ENCODE results near the gene LRRK1.

LRRK1 gene

GRCh38 chr15:100968050-100968966 is 49.2 kb downstream of the LRRK1 start:
- peak overlapping the region; percentile 55; the same call in 1 of the 2 replicates for H3K27ac ChIP-seq
- TF ChIP-seq CTCF (conservative IDR thresholded peaks at IDR 0.05) (no peak), ZFX (IDR thresholded peaks at IDR 0.05) (no peak)

GRCh38 chr15:100972975-100973350 is 53.8 kb downstream of the LRRK1 start:
- TF ChIP-seq ZFX (IDR thresholded peaks at IDR 0.05) (no peak), CTCF (conservative IDR thresholded peaks at IDR 0.05) (no peak)
- H3K27ac ChIP-seq, result no peak overlapping the region

GRCh38 chr15:100973351-100974111 is 54.4 kb downstream of the LRRK1 start:
- no peak overlapping the region for H3K27ac ChIP-seq
- TF ChIP-seq ZFX (IDR thresholded peaks at IDR 0.05) (no peak), CTCF (conservative IDR thresholded peaks at IDR 0.05) (no peak)

GRCh38 chr15:100975043-100975442 is 55.9 kb downstream of the LRRK1 start:
- H3K27ac ChIP-seq, result no peak overlapping the region
- no peak for TF ChIP-seq CTCF (conservative IDR thresholded peaks at IDR 0.05)
- TF ChIP-seq ZFX (IDR thresholded peaks at IDR 0.05), result no peak

- no peak overlapping the region for H3K27ac ChIP-seq
- TF ChIP-seq CTCF (conservative IDR thresholded peaks at IDR 0.05) (no peak), ZFX (IDR thresholded peaks at IDR 0.05) (no peak)
Observed at GRCh38 chr15:100980410-100981046, 61.4 kb downstream of the LRRK1 start.

- no peak overlapping the region for H3K27ac ChIP-seq
- no peak for TF ChIP-seq ZFX (IDR thresholded peaks at IDR 0.05)
Observed at GRCh38 chr15:100981086-100981485, 61.9 kb downstream of the LRRK1 start.

- TF ChIP-seq ZFX (IDR thresholded peaks at IDR 0.05) (no peak), CTCF (conservative IDR thresholded peaks at IDR 0.05) (no peak)
- H3K27ac ChIP-seq, result no peak overlapping the region
Observed at GRCh38 chr15:100983221-100983620, 64.1 kb downstream of the LRRK1 start.

Measured in C4-2B (cell line).